B cell (primary cell): ENCODE data around the gene BTF3.

Experiments
- CTCF ChIP-seq: fragments of 200-600 bp; IDR thresholded peaks from one replicate; pipeline ENCODE4 v1.8.0; 2022; ENCODE audit warnings: antibody characterized with exemption, mild to moderate bottlenecking
- EZH2 ChIP-seq: IDR thresholded peaks from 2 replicates; pipeline ENCODE4 v1.6.1; 2012; ENCODE audit warnings: borderline replicate concordance, low read depth, mild to moderate bottlenecking, moderate library complexity, low read length; ENCODE audit not compliant: insufficient read depth, poor library complexity, severe bottlenecking

DNA sequence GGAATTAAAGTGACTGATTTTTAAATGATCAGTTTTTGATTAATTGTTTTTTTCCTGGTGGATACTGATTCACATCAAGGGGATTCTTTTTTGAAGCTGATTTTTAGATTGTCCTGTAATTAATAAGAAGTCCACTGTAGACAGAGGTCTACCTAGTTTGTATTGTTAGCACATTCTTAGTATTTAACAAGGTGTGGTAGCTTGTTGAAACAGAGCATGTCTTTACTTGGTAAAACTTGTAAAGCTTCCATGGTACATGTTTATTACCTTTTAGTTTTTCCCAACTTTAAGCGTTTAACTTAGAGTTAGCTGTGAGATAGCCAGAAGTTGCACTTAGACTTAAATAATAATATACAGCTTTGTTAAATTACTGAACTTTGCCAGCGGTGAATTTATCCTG is 1.5 kb downstream of the BTF3 start:
- TF ChIP-seq CTCF (no peak), EZH2 (no peak)
